Esophagus muscularis mucosa (tissue), 4 donors: ENCODE results near the gene PCDHA10. TPM values are rescaled to one million over a fixed set of nuclear protein-coding genes. Genes with fewer than 3 reads are reported as not detected.
"Not testable (repeated sequence)": the region's sequence is repeated elsewhere in the genome, so short reads cannot be mapped to it uniquely, and the experiment has no call there.

Source experiments
- DNase-seq: peaks from one replicate; pipeline ENCODE4 v3.0.0-alpha.2; 2017; ENCODE audit errors: extremely low spot score
- H3K27ac ChIP-seq, 4 donors: fragments of 200-600 bp; sonication (generic); replicated peaks in 1 of 4; 1 replicate in 3 of 4; 2 replicates in 1 of 4; pipeline ENCODE4 v1.5.1; 2016 to 2019; ENCODE audit warnings: mild to moderate bottlenecking in 1 of 4
- H3K27me3 ChIP-seq, 4 donors: fragments of 200-600 bp; sonication (generic); one replicate each; pipeline versions ENCODE4 v1.5.1 to v1.6.0; 2016 to 2019
- H3K36me3 ChIP-seq, 4 donors: fragments of 200-600 bp; sonication (generic); one replicate each; pipeline ENCODE4 v1.5.1; 2016 to 2019
- H3K4me1 ChIP-seq, 4 donors: fragments of 200-600 bp; sonication (generic); one replicate each; pipeline ENCODE4 v1.5.1; 2016 to 2019
- H3K4me3 ChIP-seq, 4 donors: fragments of 200-600 bp; sonication (generic); 1 replicate in 2 of 4; 2 replicates in 2 of 4; pipeline ENCODE4 v1.5.1; 2016 to 2019; ENCODE audit warnings: mild to moderate bottlenecking in 4 of 4, moderate library complexity in 1 of 4
- H3K9me3 ChIP-seq, 4 donors: fragments of 200-600 bp; sonication (generic); 1 replicate in 3 of 4; 2 replicates in 1 of 4; pipeline ENCODE4 v1.5.1; 2016 to 2019
- EP300 ChIP-seq: sonication (generic); formaldehyde crosslinking; IDR thresholded peaks from one replicate; pipeline ENCODE4 v1.6.1; 2017; ENCODE audit warnings: antibody characterized with exemption
- POLR2A ChIP-seq: fragments of 450-650 bp; IDR thresholded peaks from one replicate; pipeline ENCODE4 v1.6.1; 2017; ENCODE audit warnings: antibody characterized with exemption, moderate library complexity, mild to moderate bottlenecking, low read depth
- POLR2AphosphoS5 ChIP-seq, 2 donors: sonication (generic); formaldehyde crosslinking; IDR thresholded peaks; one replicate each; pipeline ENCODE4 v1.6.1; 2017; ENCODE audit warnings: antibody characterized with exemption in 2 of 2
- whole genome bisulfite sequencing: methylation state at CpG from one replicate; pipeline ENCODE4 v1.1.5; 2018; 5-methylcytosine and 5-hydroxymethylcytosine counted together
- intact Hi-C: fragments of 100-400 bp; cut with DNase I; formaldehyde crosslinking; loops from one replicate; pipeline ENCODE4 v1.15.1; 2023
- total RNA-seq, 4 donors: library from RNA; depleted of rRNA; stranded (reverse); fragments of >200 nt; gene quantifications; one replicate each; pipeline versions ENCODE4 v1.1.0 to v1.2.1, GENCODE V29; 2016
- TF ChIP-seq, protein P1 (sequence below), 3 experiments: fragments of 200-600 bp in 2 of 3; fragments of 450-650 bp in 1 of 3; sonication (generic) in 2 of 3; IDR thresholded peaks; one replicate each; pipeline ENCODE4 v1.5.1; 2017 to 2019; ENCODE audit warnings: antibody characterized with exemption in 3 of 3, mild to moderate bottlenecking in 2 of 3, moderate library complexity in 1 of 3

PCDHA10 gene
- total RNA-seq, 4 donors from 2014 or later = 0.33 to 1.6 (median 1.0) TPM

GRCh38 chr5:140821375-140822280 is 34.1 kb upstream of the PCDHA10 start, which contains the start of gene PCDHA5:
PCDHA5 (plus strand) TSS chr5:140821613.
- Histone ChIP-seq H3K27me3 (peaks cover 0 to 47% (median 5%) of the 10 kb centered on the region in 4 donors), H3K4me1 (no peaks in the 10 kb centered on the region), H3K4me3 (peak within 1 kb of the TSS in 3 of 4 donors; percentile 6 to 23 (median 21)), H3K9me3 (peaks cover 0 to 31% (median 26%) of the 10 kb centered on the region in 4 donors), H3K36me3 (no peaks in the 10 kb centered on the region), H3K27ac (no peak within 1 kb of the TSS)
- no peak for DNase-seq
- WGBS = 41% methylated on average over 29 of the region's 39 CpGs
- intact Hi-C loops = no loop called here
- TF ChIP-seq, protein P1, sequence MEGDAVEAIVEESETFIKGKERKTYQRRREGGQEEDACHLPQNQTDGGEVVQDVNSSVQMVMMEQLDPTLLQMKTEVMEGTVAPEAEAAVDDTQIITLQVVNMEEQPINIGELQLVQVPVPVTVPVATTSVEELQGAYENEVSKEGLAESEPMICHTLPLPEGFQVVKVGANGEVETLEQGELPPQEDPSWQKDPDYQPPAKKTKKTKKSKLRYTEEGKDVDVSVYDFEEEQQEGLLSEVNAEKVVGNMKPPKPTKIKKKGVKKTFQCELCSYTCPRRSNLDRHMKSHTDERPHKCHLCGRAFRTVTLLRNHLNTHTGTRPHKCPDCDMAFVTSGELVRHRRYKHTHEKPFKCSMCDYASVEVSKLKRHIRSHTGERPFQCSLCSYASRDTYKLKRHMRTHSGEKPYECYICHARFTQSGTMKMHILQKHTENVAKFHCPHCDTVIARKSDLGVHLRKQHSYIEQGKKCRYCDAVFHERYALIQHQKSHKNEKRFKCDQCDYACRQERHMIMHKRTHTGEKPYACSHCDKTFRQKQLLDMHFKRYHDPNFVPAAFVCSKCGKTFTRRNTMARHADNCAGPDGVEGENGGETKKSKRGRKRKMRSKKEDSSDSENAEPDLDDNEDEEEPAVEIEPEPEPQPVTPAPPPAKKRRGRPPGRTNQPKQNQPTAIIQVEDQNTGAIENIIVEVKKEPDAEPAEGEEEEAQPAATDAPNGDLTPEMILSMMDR (IDR thresholded peaks at IDR 0.05) = peak in 1 of 3 experiments; percentile 40
- TF ChIP-seq POLR2AphosphoS5 (IDR thresholded peaks at IDR 0.05) = no peak

GRCh38 chr5:140822281-140822629 is 33.4 kb upstream of the PCDHA10 start:
- 26% methylated on average over 6 of the region's 6 CpGs for WGBS
- H3K9me3 ChIP-seq = peaks cover 0 to 30% (median 24%) of the 10 kb centered on the region in 4 donors
- intact Hi-C loops = no loop called here
- H3K27me3 ChIP-seq = peaks cover 0 to 53% (median 5%) of the 10 kb centered on the region in 4 donors
- H3K4me1 ChIP-seq = no peaks in the 10 kb centered on the region
- no peaks in the 10 kb centered on the region for H3K36me3 ChIP-seq
- DNase-seq = no peak
- H3K4me3 ChIP-seq = no peak overlapping the region
- TF ChIP-seq, protein P1 (IDR thresholded peaks at IDR 0.05) = no peak
- TF ChIP-seq POLR2A (no peak), EP300 (no peak), POLR2AphosphoS5 (IDR thresholded peaks at IDR 0.05) (no peak)
- H3K27ac ChIP-seq = no peak overlapping the region

GRCh38 chr5:140822969-140823368 is 32.7 kb upstream of the PCDHA10 start:
- H3K27ac ChIP-seq, H3K36me3 ChIP-seq, H3K4me1 ChIP-seq, intact Hi-C loops, H3K4me3 ChIP-seq, DNase-seq: not testable (repeated sequence)
- Histone ChIP-seq H3K27me3 (peaks cover 0 to 60% (median 7%) of the 10 kb centered on the region in 4 donors), H3K9me3 (peaks cover 0 to 36% (median 25%) of the 10 kb centered on the region in 4 donors)
- WGBS = 58% methylated on average over 48 of the region's 48 CpGs

DNA sequence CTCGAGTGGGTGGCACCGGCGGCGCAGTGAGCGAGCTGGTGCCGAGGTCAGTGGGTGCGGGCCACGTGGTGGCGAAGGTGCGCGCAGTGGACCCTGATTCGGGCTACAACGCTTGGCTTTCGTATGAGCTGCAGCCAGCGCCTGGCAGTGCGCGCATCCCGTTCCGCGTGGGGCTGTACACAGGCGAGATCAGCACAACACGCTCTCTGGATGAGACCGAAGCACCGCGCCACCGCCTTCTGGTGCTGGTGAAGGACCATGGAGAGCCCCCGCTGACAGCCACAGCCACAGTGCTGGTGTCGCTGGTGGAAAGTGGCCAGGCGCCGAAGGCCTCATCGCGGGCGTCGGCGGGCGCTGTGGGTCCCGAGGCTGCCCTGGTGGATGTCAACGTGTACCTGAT is 32.2 kb upstream of the PCDHA10 start:
- Histone ChIP-seq H3K4me3 (no peak overlapping the region), H3K36me3 (no peaks in the 10 kb centered on the region), H3K27ac (no peak overlapping the region), H3K4me1 (no peaks in the 10 kb centered on the region), H3K9me3 (peaks cover 0 to 41% (median 28%) of the 10 kb centered on the region in 4 donors), H3K27me3 (peaks cover 0 to 63% (median 12%) of the 10 kb centered on the region in 4 donors)
- intact Hi-C loops = no loop called here
- 80% methylated on average over 1 of the region's 38 CpGs for WGBS
- TF ChIP-seq POLR2A = no peak
- TF ChIP-seq, protein P1 (IDR thresholded peaks at IDR 0.05) = no peak
- no peak for TF ChIP-seq POLR2AphosphoS5 (IDR thresholded peaks at IDR 0.05)
- TF ChIP-seq EP300 = no peak
- no peak for DNase-seq

DNA sequence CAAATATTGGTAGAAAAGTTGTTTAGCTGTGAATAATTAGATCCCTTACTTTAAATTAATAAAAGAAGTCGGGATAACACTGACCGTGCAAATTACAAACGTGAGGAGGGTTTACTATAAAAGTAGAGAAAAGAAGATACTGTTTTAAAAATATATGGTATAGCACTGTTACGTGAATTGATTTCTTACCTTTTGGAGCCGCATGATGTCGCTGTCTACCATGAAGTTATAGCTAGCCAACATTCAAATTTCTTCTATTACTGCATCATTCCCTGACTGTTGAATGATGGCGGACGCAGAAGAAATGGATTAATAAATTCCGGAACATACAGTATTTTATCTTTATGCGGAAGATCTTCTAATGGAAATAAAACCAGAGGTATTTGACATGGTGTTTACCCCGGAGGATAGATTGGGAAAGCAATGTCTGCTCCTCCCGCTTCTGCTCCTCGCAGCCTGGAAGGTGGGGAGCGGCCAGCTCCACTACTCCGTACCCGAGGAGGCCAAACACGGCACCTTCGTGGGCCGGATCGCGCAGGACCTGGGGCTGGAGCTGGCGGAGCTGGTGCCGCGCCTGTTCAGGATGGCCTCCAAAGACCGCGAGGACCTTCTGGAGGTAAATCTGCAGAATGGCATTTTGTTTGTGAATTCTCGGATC is 27.9 kb upstream of the PCDHA10 start, which contains the start of gene PCDHA6:
Gene PCDHA6 (plus strand): TSS at position 257 of the 658 bp plus-strand sequence. CDS start 132 bp downstream, at position 389.
- peaks cover 0 to 45% (median 36%) of the 10 kb centered on the region in 4 donors for H3K9me3 ChIP-seq
- TF ChIP-seq POLR2AphosphoS5 (IDR thresholded peaks at IDR 0.05) (no peak), POLR2A (no peak)
- TF ChIP-seq, protein P1 (IDR thresholded peaks at IDR 0.05) = peak in 1 of 3 experiments; percentile 12
- intact Hi-C loops = no loop called here
- WGBS = 17% methylated on average over 26 of the region's 27 CpGs
- H3K27ac ChIP-seq = no peak within 1 kb of the TSS
- no peaks in the 10 kb centered on the region for H3K36me3 ChIP-seq
- peaks cover 0 to 75% (median 11%) of the 10 kb centered on the region in 4 donors for H3K27me3 ChIP-seq
- no peak for DNase-seq
- peak within 1 kb of the TSS; percentile 1 to 48 (median 20) for H3K4me3 ChIP-seq
- no peaks in the 10 kb centered on the region for H3K4me1 ChIP-seq
